HK-2 (cell line): ENCODE data around the gene UQCRH.
A peak's percentile ranks its signal among the peaks of the same experiment; 100 is the strongest.

ENCODE experiments used
- DNase-seq: peaks from one replicate; pipeline ENCODE4 v3.0.0-alpha.2; 2018; ENCODE audit not compliant: unreplicated experiment

The UQCRH gene

GRCh38 chr1:46303038-46303871, at the start of gene UQCRH, which contains the start of gene LRRC41:
TSS of gene UQCRH (plus strand) at chr1:46303698. CDS start at chr1:46303767, 69 bp downstream.
TSS of gene LRRC41 (minus strand) at chr1:46303616. CDS start at chr1:46303322, 294 bp downstream.
- peak; percentile 95 for DNase-seq

- DNase-seq: peak; percentile 21
These were observed 48.8 kb upstream of the UQCRH start for GRCh38 chr1:46254668-46255067.

- no peak for DNase-seq
These were observed 47.0 kb upstream of the UQCRH start for GRCh38 chr1:46256523-46256922.

- DNase-seq: no peak
These were observed 41.0 kb upstream of the UQCRH start for GRCh38 chr1:46262508-46262907.

- DNase-seq: no peak
These were observed 40.4 kb upstream of the UQCRH start for GRCh38 chr1:46263146-46263545.

- DNase-seq: no peak
These were observed 34.9 kb upstream of the UQCRH start for GRCh38 chr1:46268578-46268977.

- DNase-seq: no peak
These were observed 29.1 kb upstream of the UQCRH start for GRCh38 chr1:46274225-46275029.

- DNase-seq: no peak
These were observed 28.5 kb upstream of the UQCRH start for GRCh38 chr1:46275030-46275337.

- no peak for DNase-seq
These were observed 25.7 kb upstream of the UQCRH start for GRCh38 chr1:46277658-46278373.

GRCh38 chr1:46278807-46279206, 24.7 kb upstream of the UQCRH start:
- no peak for DNase-seq

- DNase-seq: no peak
These were observed 23.4 kb upstream of the UQCRH start for GRCh38 chr1:46280092-46280491.

- no peak for DNase-seq
These were observed 22.5 kb upstream of the UQCRH start for GRCh38 chr1:46281021-46281420.

GRCh38 chr1:46284058-46284457, 19.4 kb upstream of the UQCRH start:
- no peak for DNase-seq

GRCh38 chr1:46284597-46285564, 18.6 kb upstream of the UQCRH start:
- DNase-seq: no peak

- DNase-seq: no peak
These were observed 17.6 kb upstream of the UQCRH start for GRCh38 chr1:46285730-46286477.

- no peak for DNase-seq
These were observed 14.9 kb upstream of the UQCRH start for GRCh38 chr1:46288485-46289133.

- no peak for DNase-seq
These were observed 14.4 kb upstream of the UQCRH start for GRCh38 chr1:46289134-46289494.

- no peak for DNase-seq
These were observed 13.5 kb upstream of the UQCRH start for GRCh38 chr1:46289976-46290375.

GRCh38 chr1:46295306-46295705, 8.2 kb upstream of the UQCRH start:
- DNase-seq: no peak

- DNase-seq: no peak
These were observed 5.1 kb upstream of the UQCRH start for GRCh38 chr1:46298387-46298786.
